ENCODE data around the gene SMPD3. TPM values are rescaled to one million over a fixed set of nuclear protein-coding genes. Genes with fewer than 3 reads are reported as not detected.

Gene SMPD3
- total RNA-seq, 1 donor from 2014 or later: 64.8 TPM

DNA sequence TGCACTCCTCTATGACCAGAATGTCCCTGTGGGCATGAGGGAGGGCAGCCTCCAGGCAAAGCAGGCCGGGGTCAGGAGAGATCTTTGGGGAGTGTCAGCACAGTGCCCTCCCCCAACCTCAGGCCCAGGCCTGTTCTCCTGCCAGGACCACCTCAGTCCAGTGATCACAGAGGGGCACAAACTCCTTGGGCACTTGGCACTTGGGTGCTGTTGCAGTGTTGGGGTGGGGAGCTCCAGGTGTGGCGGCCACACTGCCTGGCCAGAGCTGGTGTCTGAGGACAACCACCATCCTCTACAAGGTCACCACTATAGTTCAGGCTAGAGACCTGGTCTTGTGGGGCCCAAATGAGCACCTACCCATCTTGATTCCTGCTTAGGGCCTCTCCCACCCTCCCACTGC is 37.2 kb downstream of the SMPD3 start:
- DNase-seq (ENCODE audit: low spot score in 2 of 2) (no peak), FAIRE-seq (no peak)

DNA sequence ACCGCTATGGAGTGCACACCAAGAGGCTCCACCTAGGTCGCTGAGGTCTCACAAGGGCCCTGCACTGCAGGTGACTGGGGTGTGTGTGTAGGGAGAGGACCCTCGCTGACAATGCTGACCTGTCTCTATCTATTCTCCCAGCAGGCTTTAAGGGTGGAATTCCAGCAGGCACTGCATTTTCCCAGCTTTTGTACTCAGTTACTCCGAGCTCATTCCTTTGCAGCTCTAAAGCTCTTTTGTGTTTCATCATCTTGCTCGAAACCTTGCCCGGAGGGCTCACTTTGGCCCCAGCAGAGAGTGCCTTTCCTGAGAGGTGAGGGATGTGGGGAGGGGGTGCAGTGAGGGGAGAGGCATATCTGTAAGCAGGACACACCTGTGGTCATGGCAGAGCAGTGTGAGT is 39.3 kb downstream of the SMPD3 start:
- DNase-seq (ENCODE audit: low spot score in 2 of 2) (no peak), FAIRE-seq (no peak)

DNA sequence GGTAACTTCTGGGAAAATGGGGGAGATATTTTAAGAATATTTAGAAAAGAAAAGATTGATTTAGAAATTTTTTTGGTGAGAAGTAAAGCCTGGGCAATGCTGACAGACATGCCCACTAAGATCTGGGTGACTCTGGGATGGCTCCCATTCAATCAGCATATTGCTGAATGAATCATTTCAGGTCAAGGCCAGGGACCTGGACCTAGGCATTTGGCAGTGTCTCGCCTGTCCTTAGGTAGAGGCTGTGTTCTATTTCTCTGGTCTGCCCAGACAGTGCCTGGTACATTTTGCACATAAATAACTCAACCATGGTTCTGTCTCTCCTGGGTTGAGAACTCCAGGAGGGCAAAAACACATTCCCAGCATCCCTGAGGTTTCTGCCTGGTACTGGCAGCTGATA is 39.9 kb downstream of the SMPD3 start:
- no peak for DNase-seq (ENCODE audit: low spot score in 2 of 2)
- FAIRE-seq: no peak

GRCh38 chr16:68406458-68407152 is 41.7 kb downstream of the SMPD3 start:
- FAIRE-seq: no peak

GRCh38 chr16:68404736-68405345 is 43.5 kb downstream of the SMPD3 start:
- no peak for FAIRE-seq
- no peak for DNase-seq (ENCODE audit: low spot score in 2 of 2)

More at GRCh38 chr16:68406458-68407152, 41.7 kb downstream of the SMPD3 start:
- DNase-seq (ENCODE audit: low spot score in 2 of 2): no peak

- no peak for DNase-seq (ENCODE audit: low spot score in 2 of 2)
- FAIRE-seq: no peak
These were observed 44.6 kb downstream of the SMPD3 start for GRCh38 chr16:68403704-68404103.

GRCh38 chr16:68403177-68403576 is 45.1 kb downstream of the SMPD3 start:
- FAIRE-seq (no peak), DNase-seq (ENCODE audit: low spot score in 2 of 2) (no peak)

GRCh38 chr16:68402748-68403040 is 45.6 kb downstream of the SMPD3 start:
- FAIRE-seq (no peak), DNase-seq (ENCODE audit: low spot score in 2 of 2) (no peak)

GRCh38 chr16:68401871-68402747 is 46.2 kb downstream of the SMPD3 start:
- DNase-seq (ENCODE audit: low spot score in 2 of 2): no peak
- FAIRE-seq: no peak

DNA sequence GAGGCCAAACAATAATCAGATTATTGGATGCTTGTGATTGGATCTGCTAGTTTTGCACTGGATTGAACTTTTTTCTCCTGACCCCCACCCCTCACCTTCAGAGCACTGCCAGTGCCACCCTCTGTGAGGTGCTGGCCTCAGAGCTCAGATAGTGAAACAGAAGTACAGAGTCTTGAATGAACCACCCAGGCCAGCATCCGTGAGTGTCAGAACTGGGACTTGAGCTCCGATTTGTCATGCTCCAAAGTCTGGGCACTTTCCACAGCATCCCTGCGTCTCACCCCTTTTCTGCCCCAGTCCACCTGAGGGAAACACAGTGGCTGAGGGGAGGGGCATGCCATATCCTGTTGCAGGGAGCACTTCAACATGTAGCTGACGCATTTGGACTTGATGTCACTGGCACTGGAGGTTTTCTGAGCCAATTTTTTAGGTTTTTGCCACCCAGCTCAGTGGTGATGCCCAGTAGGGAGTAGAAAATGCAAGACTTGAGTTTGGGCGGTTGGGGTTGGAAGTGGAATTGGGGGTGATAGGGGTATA is 47.3 kb downstream of the SMPD3 start:
- DNase-seq (ENCODE audit: low spot score in 2 of 2) (no peak), FAIRE-seq (no peak)

DNA sequence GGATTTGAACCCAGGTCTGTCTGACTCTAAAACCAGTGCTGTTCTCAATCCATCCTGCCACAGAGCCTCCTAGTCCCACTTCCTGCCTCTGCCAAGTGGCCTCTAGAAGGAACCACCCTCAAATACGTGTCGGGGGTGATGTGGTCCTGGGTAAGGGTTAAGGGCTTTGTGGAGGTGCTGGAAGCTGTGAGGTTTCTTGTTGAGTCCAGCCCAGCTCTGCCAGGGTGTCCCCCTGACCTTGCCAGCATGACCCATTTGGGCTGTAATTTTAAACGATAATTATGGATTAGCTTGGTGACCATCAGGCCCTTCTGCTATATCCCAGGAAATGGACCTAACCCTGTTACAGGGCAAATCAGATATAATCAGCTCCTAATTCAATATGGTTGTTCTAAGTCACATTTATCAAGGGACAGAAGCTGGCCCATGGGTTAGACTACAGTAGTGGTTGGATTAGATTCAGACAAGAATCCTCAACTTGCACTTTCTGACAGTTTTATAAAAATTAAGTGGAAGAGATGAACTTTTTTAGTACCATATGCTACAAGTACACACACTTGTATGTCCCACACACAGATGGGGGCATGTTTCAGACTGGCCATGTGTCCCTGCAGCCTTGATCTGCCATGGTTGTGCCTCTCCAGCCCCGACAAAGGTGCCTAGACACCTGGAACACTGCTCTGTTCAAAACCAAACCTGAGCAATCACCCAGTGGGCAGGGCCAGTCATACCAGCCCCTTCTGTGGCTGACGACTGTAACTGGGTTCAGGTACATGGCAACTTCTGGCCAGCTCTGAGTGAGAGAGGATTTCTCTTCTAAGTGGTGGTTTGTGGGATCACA is 48.0 kb downstream of the SMPD3 start:
- DNase-seq (ENCODE audit: low spot score in 2 of 2) (no peak), FAIRE-seq (no peak)

DNA sequence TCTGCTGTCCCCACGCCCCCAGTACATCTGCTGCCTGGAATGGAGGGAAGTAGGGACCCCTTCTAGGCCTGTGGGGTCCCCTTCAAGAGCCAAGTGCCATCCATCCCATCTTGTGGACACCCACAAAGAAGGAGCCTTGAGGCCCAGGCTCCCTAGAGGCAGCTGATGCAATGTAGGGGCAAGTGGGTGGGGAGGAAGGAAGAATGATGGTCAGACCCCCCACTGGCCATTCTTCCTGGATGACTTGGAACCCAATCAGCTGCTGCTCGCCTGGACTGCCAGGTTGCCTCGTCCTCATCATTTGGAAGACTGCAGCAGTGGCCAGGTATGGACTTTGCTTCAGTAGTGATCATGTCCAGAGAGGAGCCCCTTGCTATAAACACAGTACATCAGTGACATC is 48.9 kb downstream of the SMPD3 start:
- no peak for FAIRE-seq
- no peak for DNase-seq (ENCODE audit: low spot score in 2 of 2)

GRCh38 chr16:68397710-68398201 is 50.6 kb downstream of the SMPD3 start:
- FAIRE-seq (no peak), DNase-seq (ENCODE audit: low spot score in 2 of 2) (no peak)

DNA sequence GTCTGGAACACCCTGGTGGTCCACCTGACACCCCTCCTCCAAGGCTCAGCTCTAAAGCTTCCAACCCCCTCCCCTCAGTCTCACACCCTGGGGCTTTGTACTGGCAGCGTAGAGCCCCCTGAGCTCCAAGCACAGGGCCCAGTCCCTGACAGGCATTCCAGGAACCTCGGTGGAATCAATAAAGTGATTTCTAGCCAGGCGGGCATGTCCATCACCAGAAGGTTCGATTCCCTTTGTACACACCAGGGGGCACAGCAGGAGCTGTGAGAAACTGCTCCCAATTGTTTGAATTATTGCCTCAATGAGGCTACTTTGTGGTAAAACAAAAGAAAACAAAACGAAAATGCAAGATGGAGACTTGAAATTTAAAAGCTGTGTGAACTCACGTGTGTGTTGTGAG is 51.8 kb downstream of the SMPD3 start:
- DNase-seq (ENCODE audit: low spot score in 2 of 2) (no peak), FAIRE-seq (no peak)

GRCh38 chr16:68395815-68396214 is 52.5 kb downstream of the SMPD3 start:
- FAIRE-seq (no peak), DNase-seq (ENCODE audit: low spot score in 2 of 2) (no peak)

DNA sequence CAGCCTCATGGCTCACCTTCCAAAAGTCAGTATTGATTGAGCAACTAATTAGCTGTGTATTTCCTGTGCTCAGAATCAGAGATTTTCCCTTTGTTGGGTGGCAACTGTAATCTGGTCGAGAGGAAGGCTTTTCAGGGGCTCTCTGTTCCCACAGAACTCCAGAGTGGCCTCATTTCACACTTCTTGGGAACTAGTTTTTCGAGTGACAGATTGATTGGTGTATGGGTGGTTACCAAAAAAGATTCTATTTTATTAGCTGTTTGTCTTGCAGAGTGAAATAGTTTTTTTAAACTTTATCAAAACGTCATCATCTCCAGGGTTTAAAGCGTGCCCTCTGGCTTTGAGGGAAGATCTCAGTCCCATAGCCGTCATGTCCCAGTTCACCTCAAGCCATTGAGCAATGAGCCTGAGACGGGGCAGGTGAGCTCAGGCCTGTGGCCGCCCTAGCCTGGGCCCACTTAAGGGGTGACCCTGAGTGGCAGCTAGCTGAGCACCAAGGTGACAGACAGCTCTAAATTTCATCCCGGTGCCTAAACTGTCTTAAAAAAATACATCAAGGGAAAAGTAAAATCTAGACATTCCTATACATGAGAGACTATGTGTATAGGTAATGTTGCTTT is 53.0 kb downstream of the SMPD3 start:
- FAIRE-seq: no peak
- no peak for DNase-seq (ENCODE audit: low spot score in 2 of 2)

GRCh38 chr16:68393333-68393732 is 55.0 kb downstream of the SMPD3 start:
- DNase-seq (ENCODE audit: low spot score in 2 of 2) (no peak), FAIRE-seq (no peak)

- FAIRE-seq (no peak), DNase-seq (ENCODE audit: low spot score in 2 of 2) (no peak)
These were observed 58.4 kb downstream of the SMPD3 start for GRCh38 chr16:68389750-68390371.

GRCh38 chr16:68389006-68389405 is 59.3 kb downstream of the SMPD3 start:
- DNase-seq (ENCODE audit: low spot score in 2 of 2) (no peak), FAIRE-seq (no peak)
